Measurements from ENCODE around the gene ENTREP1.

Gene ENTREP1

DNA sequence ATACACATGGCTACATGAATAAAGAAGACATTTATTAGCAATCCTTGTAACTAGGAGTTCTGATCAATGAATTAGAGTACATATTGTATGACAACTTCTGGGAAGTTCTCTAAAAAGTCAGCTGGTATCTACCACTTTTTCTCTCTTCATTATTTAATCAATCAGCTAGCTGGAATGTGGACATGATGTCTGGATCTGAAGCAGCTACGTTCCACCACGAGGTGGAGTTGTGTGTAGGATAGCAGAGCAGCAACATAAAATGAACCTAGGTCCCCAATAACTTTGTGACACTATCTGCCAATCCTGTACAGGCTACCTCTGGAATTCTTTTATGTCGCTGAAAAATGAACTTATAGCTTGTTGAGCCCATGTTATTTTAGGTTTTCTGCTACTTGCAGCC is 32.9 kb upstream of the ENTREP1 start:
- DNase-seq (ENCODE audit: low read depth): no peak

DNA sequence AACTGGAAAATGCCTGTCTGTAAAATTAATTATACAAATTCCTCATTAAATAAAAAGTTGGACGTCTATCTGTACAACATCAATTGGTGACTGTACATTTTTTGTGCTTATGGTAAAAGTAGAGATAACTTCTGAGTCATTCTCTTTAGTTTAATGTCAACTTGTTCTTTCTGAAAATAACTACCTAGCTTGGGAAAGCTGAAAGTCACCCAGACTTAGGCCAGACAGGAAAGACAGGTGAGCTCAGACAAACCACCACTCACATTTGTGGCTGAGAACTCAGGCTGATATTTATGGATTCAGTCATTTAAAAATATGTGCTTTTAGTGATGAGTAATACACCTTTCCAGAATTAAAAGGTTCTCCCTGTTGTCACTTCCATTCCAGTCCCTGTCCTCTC is 31.9 kb upstream of the ENTREP1 start:
- H3K4me3 ChIP-seq (ENCODE audit: low read depth, low read length): no peak overlapping the region
- TF ChIP-seq, protein P1, sequence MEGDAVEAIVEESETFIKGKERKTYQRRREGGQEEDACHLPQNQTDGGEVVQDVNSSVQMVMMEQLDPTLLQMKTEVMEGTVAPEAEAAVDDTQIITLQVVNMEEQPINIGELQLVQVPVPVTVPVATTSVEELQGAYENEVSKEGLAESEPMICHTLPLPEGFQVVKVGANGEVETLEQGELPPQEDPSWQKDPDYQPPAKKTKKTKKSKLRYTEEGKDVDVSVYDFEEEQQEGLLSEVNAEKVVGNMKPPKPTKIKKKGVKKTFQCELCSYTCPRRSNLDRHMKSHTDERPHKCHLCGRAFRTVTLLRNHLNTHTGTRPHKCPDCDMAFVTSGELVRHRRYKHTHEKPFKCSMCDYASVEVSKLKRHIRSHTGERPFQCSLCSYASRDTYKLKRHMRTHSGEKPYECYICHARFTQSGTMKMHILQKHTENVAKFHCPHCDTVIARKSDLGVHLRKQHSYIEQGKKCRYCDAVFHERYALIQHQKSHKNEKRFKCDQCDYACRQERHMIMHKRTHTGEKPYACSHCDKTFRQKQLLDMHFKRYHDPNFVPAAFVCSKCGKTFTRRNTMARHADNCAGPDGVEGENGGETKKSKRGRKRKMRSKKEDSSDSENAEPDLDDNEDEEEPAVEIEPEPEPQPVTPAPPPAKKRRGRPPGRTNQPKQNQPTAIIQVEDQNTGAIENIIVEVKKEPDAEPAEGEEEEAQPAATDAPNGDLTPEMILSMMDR (IDR thresholded peaks at IDR 0.05; ENCODE audit: low read depth, low read length): no peak
- TF ChIP-seq POLR2A (IDR thresholded peaks at IDR 0.05; ENCODE audit: extremely low read depth, insufficient read length) (no peak), MYC (IDR thresholded peaks at IDR 0.05; ENCODE audit: low read depth, low read length) (no peak)
- TF ChIP-seq, protein P2, sequence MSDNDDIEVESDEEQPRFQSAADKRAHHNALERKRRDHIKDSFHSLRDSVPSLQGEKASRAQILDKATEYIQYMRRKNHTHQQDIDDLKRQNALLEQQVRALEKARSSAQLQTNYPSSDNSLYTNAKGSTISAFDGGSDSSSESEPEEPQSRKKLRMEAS (IDR thresholded peaks at IDR 0.05; ENCODE audit: low read depth, low read length): no peak
- no peak for DNase-seq (ENCODE audit: low read depth)

More for the DNA sequence above, 32.9 kb upstream of the ENTREP1 start:
- TF ChIP-seq MYC (IDR thresholded peaks at IDR 0.05; ENCODE audit: low read depth, low read length) (no peak), POLR2A (IDR thresholded peaks at IDR 0.05; ENCODE audit: extremely low read depth, insufficient read length) (no peak)
- TF ChIP-seq, protein P2 (IDR thresholded peaks at IDR 0.05; ENCODE audit: low read depth, low read length): no peak
- TF ChIP-seq, protein P1 (IDR thresholded peaks at IDR 0.05; ENCODE audit: low read depth, low read length): no peak
- no peak overlapping the region for H3K4me3 ChIP-seq (ENCODE audit: low read depth, low read length)

DNA sequence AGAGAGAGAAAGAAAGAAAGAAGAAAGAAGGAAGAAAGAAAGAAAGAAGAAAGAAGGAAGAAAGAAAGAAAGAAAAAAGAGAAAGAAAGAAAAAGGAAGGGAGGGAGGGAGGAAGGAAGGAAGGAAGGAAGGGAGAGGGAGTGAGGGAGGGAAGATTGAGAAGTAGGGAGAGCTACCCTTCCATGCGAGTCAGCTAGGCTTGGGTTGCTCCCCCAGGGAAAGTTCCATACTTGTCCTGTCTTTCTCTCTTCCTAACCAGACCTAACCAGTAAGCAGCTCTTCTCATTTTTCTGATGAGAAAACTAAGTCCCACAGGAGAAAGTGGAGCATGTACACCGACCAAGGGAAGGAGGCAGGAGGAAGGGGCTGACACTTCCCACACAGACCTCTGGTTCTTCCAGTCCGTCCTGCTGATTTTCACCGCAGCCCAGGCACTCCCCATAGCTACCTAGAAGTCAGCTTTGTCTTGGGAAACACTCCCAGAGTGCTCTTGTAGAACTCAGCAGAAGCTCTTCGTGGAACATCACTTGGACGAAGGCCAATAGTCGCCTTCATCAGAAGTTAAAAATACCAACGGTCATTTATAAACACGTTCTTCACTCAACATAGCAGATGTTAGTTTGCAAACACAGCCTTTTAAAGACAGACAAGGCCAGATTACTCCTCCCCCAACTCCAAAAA is 29.0 kb upstream of the ENTREP1 start:
- TF ChIP-seq, protein P1 (IDR thresholded peaks at IDR 0.05; ENCODE audit: low read depth, low read length): no peak
- TF ChIP-seq, protein P2 (IDR thresholded peaks at IDR 0.05; ENCODE audit: low read depth, low read length): no peak
- TF ChIP-seq MYC (IDR thresholded peaks at IDR 0.05; ENCODE audit: low read depth, low read length) (no peak), POLR2A (IDR thresholded peaks at IDR 0.05; ENCODE audit: extremely low read depth, insufficient read length) (no peak)
- no peak for DNase-seq (ENCODE audit: low read depth)

DNA sequence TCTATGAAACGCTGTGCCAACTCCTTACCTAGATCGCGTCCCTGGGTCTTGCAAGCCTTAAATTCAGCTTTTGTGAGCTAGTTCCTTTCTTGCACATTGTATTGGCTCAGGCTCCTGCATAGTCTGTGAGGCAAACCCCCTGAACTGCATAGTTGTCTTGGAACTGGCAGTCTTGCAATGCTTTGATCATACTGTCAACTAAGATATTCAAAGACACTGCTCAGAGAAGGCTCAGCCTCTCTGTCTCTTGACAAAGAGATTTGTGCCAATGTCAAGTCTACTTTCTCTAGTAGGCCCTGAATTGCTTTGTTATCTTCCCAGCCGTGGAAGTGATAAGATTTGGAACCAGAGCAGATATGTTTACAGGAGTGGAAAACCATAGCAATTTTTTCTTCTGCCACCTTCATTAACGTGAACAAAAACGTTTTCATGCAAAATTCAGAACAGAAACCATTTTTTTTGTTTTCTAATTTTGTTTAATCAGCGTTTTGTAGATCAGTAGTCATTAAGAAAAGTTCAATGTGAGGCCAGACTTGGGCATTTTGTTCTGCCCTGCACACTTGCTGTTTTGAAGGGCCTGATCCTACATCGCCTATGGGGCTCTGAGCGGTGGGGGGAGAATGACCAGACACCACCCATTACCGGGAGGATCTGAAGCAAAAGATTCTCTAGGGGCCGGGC is 27.6 kb upstream of the ENTREP1 start:
- TF ChIP-seq, protein P2 (IDR thresholded peaks at IDR 0.05; ENCODE audit: low read depth, low read length): no peak
- TF ChIP-seq POLR2A (IDR thresholded peaks at IDR 0.05; ENCODE audit: extremely low read depth, insufficient read length) (no peak), MYC (IDR thresholded peaks at IDR 0.05; ENCODE audit: low read depth, low read length) (no peak)
- TF ChIP-seq, protein P1 (IDR thresholded peaks at IDR 0.05; ENCODE audit: low read depth, low read length): no peak
- no peak for DNase-seq (ENCODE audit: low read depth)
- H3K4me3 ChIP-seq (ENCODE audit: low read depth, low read length): no peak overlapping the region

More for the DNA sequence above, 29.0 kb upstream of the ENTREP1 start:
- no peak overlapping the region for H3K4me3 ChIP-seq (ENCODE audit: low read depth, low read length)

DNA sequence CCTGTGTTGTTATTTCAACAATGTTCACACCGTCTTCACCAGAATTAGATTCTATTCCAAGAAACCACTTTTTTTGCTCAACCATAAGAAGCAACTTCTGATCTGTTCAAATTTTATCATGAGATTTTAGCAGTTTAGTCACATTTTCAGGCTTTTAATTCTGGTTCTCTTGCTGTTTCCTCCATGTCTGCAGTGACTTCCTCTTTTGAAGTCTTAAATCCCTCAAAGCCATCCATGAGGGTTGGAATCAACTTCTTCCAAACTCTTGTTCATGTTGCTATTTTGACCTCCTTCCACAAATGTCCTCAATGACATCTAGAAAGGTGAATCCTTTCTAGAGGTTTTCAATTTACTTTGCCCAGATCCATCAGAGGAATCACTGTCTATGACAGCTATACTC is 25.7 kb upstream of the ENTREP1 start:
- TF ChIP-seq MYC (IDR thresholded peaks at IDR 0.05; ENCODE audit: low read depth, low read length): no peak
- TF ChIP-seq, protein P2 (IDR thresholded peaks at IDR 0.05; ENCODE audit: low read depth, low read length): no peak
- TF ChIP-seq, protein P1 (IDR thresholded peaks at IDR 0.05; ENCODE audit: low read depth, low read length): no peak
- no peak for TF ChIP-seq POLR2A (IDR thresholded peaks at IDR 0.05; ENCODE audit: extremely low read depth, insufficient read length)
- peak; percentile 2 for DNase-seq (ENCODE audit: low read depth)
- no peak overlapping the region for H3K4me3 ChIP-seq (ENCODE audit: low read depth, low read length)
